HG02885 (cell line): ENCODE measurements around the gene SLC25A12.
"Not testable (repeated sequence)": the region's sequence is repeated elsewhere in the genome, so short reads cannot be mapped to it uniquely, and the experiment has no call there.

Source experiments
- ATAC-seq: cut with Tn5 transposase; IDR thresholded peaks from one replicate; pipeline ENCODE4 v1.9.1; 2021; ENCODE audit warnings: mild to moderate bottlenecking; ENCODE audit not compliant: unreplicated experiment, poor library complexity

SLC25A12 gene

GRCh38 chr2:171834286-171834685 is 59.8 kb downstream of the SLC25A12 start:
- ATAC-seq: no peak

- ATAC-seq: no peak
Measured at GRCh38 chr2:171832489-171832888, 61.6 kb downstream of the SLC25A12 start.

- no peak for ATAC-seq
Measured at GRCh38 chr2:171830039-171830438, 64.0 kb downstream of the SLC25A12 start.

GRCh38 chr2:171824086-171824485 is 70.0 kb downstream of the SLC25A12 start:
- ATAC-seq: no peak

GRCh38 chr2:171822525-171823322 is 71.3 kb downstream of the SLC25A12 start:
- ATAC-seq: no peak

GRCh38 chr2:171819453-171819852 is 74.6 kb downstream of the SLC25A12 start:
- ATAC-seq: no peak

- no peak for ATAC-seq
Measured at GRCh38 chr2:171814883-171815282, 79.2 kb downstream of the SLC25A12 start.

- ATAC-seq: no peak
Measured at GRCh38 chr2:171814174-171814573, 79.9 kb downstream of the SLC25A12 start.

GRCh38 chr2:171813729-171814128 is 80.3 kb downstream of the SLC25A12 start:
- ATAC-seq: no peak

GRCh38 chr2:171813126-171813525 is 80.9 kb downstream of the SLC25A12 start:
- ATAC-seq: no peak

GRCh38 chr2:171811245-171811628 is 82.8 kb downstream of the SLC25A12 start:
- no peak for ATAC-seq

GRCh38 chr2:171810422-171811244 is 83.4 kb downstream of the SLC25A12 start:
- no peak for ATAC-seq

GRCh38 chr2:171808885-171809284 is 85.2 kb downstream of the SLC25A12 start:
- ATAC-seq: not testable (repeated sequence)

GRCh38 chr2:171807831-171808393 is 86.1 kb downstream of the SLC25A12 start:
- ATAC-seq: no peak

GRCh38 chr2:171807119-171807518 is 86.9 kb downstream of the SLC25A12 start:
- ATAC-seq: no peak

- ATAC-seq: no peak
Measured at GRCh38 chr2:171804456-171804855, 89.6 kb downstream of the SLC25A12 start.

GRCh38 chr2:171803757-171804156 is 90.3 kb downstream of the SLC25A12 start:
- no peak for ATAC-seq

GRCh38 chr2:171800639-171801038 is 93.4 kb downstream of the SLC25A12 start:
- ATAC-seq: no peak

GRCh38 chr2:171798156-171798820 is 95.8 kb downstream of the SLC25A12 start:
- no peak for ATAC-seq

GRCh38 chr2:171794918-171795317 is 99.1 kb downstream of the SLC25A12 start:
- no peak for ATAC-seq
